Mesothelial cell of epicardium (in vitro differentiated cells): ENCODE data around the gene FHL2. TPM values are rescaled to one million over a fixed set of nuclear protein-coding genes. Genes with fewer than 3 reads are reported as not detected.

ENCODE experiments used
- DNase-seq, 2 experiments: peaks; one replicate each; pipeline ENCODE4 v3.0.0; 2021; ENCODE audit warnings: low spot score in 2 of 2; ENCODE audit not compliant: unreplicated experiment in 2 of 2
- H3K27ac Mint-ChIP-seq: 2 replicates; pipeline ENCODE4 v1.8.0; 2021; ENCODE audit warnings: mixed read lengths
- H3K27me3 Mint-ChIP-seq: 2 replicates; pipeline ENCODE4 v1.8.0; 2021; ENCODE audit warnings: low read depth, mixed read lengths
- H3K36me3 Mint-ChIP-seq: 2 replicates; pipeline ENCODE4 v1.8.0; 2021; ENCODE audit warnings: mixed read lengths
- H3K4me1 Mint-ChIP-seq: 2 replicates; pipeline ENCODE4 v1.8.0; 2021; ENCODE audit warnings: mixed read lengths
- H3K4me3 Mint-ChIP-seq: 2 replicates; pipeline ENCODE4 v1.8.0; 2021; ENCODE audit warnings: mild to moderate bottlenecking, moderate library complexity, mixed read lengths
- H3K9me3 Mint-ChIP-seq: 2 replicates; pipeline ENCODE4 v1.8.0; 2021; ENCODE audit warnings: mixed read lengths
- CTCF ChIP-seq: fragments of 200-600 bp; sonication (generic); IDR thresholded peaks from one replicate; pipeline ENCODE4 v1.5.0; 2021; ENCODE audit warnings: antibody characterized with exemption; ENCODE audit not compliant: unreplicated experiment
- total RNA-seq: library from RNA; stranded (reverse); gene quantifications from 3 replicates; pipeline ENCODE4 v1.2.1, GENCODE V29; 2021

FHL2 gene
- total RNA-seq, 1 donor from 2014 or later = 37.9 TPM

- DNase-seq = no peak
- Mint-ChIP-seq H3K27me3 (no peaks in the 10 kb centered on the region), H3K36me3 (peaks cover 21% of the 10 kb centered on the region), H3K4me3 (no peak overlapping the region), H3K9me3 (no peaks in the 10 kb centered on the region), H3K4me1 (peaks cover 54% of the 10 kb centered on the region), H3K27ac (peak overlapping the region; percentile 89)
- no peak for TF ChIP-seq CTCF
Measured at GRCh38 chr2:105380432-105381100, 18.3 kb downstream of the FHL2 start.

GRCh38 chr2:105379741-105380186, 19.1 kb downstream of the FHL2 start:
- no peak overlapping the region for H3K27ac Mint-ChIP-seq
- peaks cover 60% of the 10 kb centered on the region for H3K4me1 Mint-ChIP-seq
- peaks cover 17% of the 10 kb centered on the region for H3K36me3 Mint-ChIP-seq
- no peak for TF ChIP-seq CTCF
- H3K9me3 Mint-ChIP-seq = no peaks in the 10 kb centered on the region
- H3K27me3 Mint-ChIP-seq = no peaks in the 10 kb centered on the region
- no peak for DNase-seq
- H3K4me3 Mint-ChIP-seq = no peak overlapping the region

GRCh38 chr2:105378921-105379383, 19.9 kb downstream of the FHL2 start:
- Mint-ChIP-seq H3K9me3 (no peaks in the 10 kb centered on the region), H3K27me3 (no peaks in the 10 kb centered on the region), H3K4me1 (peaks cover 64% of the 10 kb centered on the region), H3K36me3 (peaks cover 14% of the 10 kb centered on the region), H3K4me3 (no peak overlapping the region), H3K27ac (peak overlapping the region; percentile 64)
- no peak for DNase-seq
- no peak for TF ChIP-seq CTCF

GRCh38 chr2:105378276-105378840, 20.5 kb downstream of the FHL2 start:
- H3K4me1 Mint-ChIP-seq = peaks cover 64% of the 10 kb centered on the region
- H3K9me3 Mint-ChIP-seq = no peaks in the 10 kb centered on the region
- H3K27me3 Mint-ChIP-seq = no peaks in the 10 kb centered on the region
- no peak overlapping the region for H3K4me3 Mint-ChIP-seq
- H3K36me3 Mint-ChIP-seq = peaks cover 13% of the 10 kb centered on the region
- peak overlapping the region; percentile 64 for H3K27ac Mint-ChIP-seq
- no peak for DNase-seq
- no peak for TF ChIP-seq CTCF

- no peak for DNase-seq
- no peaks in the 10 kb centered on the region for H3K27me3 Mint-ChIP-seq
- H3K4me3 Mint-ChIP-seq = no peak overlapping the region
- peaks cover 62% of the 10 kb centered on the region for H3K4me1 Mint-ChIP-seq
- H3K9me3 Mint-ChIP-seq = no peaks in the 10 kb centered on the region
- peaks cover 16% of the 10 kb centered on the region for H3K36me3 Mint-ChIP-seq
- no peak for TF ChIP-seq CTCF
- no peak overlapping the region for H3K27ac Mint-ChIP-seq
Measured at GRCh38 chr2:105377871-105378270, 21.0 kb downstream of the FHL2 start.
